PC-3 (cell line): ENCODE results near the gene NPAS2.

Source experiments
- EZH2 ChIP-seq: fragments of 300-600 bp; sonication (generic); IDR thresholded peaks from one replicate; pipeline ENCODE4 v1.6.1; 2017; ENCODE audit warnings: antibody characterized with exemption, mild to moderate bottlenecking, low read length; ENCODE audit not compliant: unreplicated experiment
- EZH2phosphoT487 ChIP-seq: fragments of 300-600 bp; sonication (generic); IDR thresholded peaks from 2 replicates; pipeline ENCODE4 v1.6.1; 2018; ENCODE audit warnings: mild to moderate bottlenecking, antibody characterized with exemption, low read length, borderline replicate concordance

DNA sequence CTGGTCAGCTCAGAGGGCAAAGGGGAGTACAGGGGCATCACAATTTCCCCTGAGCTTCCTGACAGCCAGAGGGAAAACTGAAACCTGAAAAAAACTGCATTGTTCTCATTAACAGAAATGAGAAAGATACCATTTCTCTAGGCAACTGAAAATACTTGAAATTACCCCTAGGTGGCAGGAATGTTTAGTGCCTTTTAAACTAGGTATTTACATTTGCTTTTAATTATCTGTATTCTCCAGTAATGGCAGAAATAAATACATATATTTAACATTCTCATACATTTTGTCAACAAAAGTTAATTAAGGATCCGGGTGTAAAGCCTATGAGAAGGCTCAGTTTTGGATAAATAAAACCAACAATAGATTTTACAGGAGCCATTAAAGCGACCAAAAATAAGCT is 216.6 kb downstream of the NPAS2 start:
- TF ChIP-seq EZH2 (no peak), EZH2phosphoT487 (no peak)
